ENCODE measurements around the gene CALHM1. TPM values are rescaled to one million over a fixed set of nuclear protein-coding genes. Genes with fewer than 3 reads are reported as not detected.

The CALHM1 gene
- total RNA-seq, 1 experiment from 2014 or later = not detected

DNA sequence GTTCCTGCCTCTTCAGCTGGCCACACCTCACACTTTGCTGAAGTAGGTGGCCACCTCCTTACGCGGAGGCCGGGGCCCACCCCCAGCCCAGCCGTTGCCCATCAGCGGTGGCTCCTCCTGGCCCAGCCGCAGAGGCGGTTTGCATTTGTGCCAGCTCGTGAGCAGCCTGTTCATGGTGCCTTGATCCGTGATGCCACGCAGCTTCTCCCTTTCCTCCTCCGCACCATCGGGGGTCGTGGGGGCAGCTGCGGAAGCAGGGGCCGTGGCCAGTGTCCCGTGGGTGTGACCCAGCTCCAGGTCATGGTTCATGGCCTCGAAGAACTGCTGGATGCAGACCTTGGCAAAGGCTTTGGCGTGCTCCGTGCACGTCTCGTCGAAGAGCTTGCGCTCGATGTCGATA, 3.5 kb downstream of the CALHM1 start:
- DNase-seq (ENCODE audit: low read depth) = no peak

DNA sequence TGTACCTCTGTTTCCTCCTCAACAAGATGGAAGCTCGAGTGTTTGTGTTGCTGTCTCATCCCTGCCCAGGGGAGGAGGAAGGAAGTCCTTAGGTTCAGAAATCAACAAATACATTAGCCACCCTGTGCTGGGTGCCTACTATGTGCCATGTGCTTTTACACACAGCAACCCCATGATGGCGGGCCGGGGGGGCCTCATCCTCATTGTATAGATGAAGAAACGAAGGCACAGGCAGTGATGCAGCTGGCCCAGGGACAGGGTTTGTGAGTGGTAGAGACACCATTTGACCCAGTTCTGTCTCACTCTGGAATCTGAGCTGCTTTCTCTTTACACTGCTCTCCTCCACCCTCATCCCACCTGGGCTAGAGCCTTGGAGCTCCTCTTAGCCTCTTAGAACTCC, 4.7 kb downstream of the CALHM1 start:
- DNase-seq (ENCODE audit: low read depth) = no peak

DNA sequence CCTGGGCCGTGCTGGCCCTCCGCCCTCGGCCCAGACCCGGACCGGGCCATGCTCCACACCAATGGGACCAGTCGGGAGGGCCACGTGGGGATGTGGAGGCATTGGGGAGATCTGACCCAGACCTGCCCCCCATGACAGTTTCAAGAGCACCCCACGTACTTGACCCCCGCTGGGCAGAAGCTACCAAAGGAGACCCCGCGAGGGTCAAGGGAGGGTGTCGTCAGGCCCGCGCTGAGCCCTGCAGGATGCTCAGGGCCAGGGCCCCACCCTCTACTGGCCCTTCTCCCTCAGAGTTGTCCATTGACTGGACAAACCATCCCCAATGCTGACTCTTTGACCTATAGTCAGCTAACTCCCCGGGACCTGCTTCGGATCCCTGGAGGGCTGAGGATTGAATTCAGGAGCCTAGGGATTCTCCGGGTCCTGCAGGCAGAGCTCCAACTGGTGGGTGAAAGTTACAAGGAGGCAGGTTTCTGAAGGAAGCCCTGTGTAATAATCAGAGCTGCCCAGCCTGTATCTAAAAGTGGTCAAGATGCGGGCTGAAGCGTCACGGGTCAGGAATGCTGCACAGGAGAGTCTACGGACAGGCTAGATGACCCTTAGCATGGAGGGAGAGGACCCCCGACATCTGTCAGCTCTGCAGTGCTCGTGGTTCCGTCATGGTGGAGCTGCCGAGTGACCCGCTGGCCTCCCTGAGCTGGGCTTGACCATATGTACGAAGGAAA, 6.0 kb downstream of the CALHM1 start:
- DNase-seq (ENCODE audit: low read depth) = no peak

DNA sequence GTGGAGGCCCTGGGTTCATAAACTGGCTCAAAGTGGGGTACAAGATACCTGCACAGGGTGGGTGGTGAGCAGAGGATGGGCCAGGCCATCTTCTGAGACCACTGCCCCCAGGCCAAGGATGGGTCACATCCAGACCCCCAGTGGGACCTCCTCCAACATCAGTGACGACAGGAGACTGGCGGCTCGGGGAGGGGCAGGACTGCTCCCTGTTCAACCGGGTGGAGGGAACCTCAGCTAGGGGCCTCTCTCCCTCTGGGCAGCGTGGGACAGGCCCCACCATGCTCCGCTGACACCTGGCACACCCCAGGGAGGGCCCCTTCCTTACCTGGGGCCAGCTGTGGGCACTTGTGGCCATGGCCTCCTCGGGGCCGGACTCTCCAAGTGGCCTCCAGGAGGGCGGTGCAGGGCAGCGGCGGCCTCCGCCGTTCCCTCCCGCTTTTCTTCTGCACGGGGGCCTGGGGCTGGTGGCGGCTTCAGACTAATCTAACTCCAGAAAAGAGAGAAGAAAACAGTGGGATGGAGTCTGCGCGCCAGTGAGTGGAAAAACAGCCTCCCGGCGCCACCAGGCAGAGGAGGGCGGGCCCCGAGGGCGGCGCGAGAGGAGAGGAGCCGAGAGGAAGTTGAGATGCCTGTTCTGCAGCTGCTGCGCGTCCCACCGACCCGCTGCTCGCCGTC, 6.7 kb downstream of the CALHM1 start, which contains the start of gene CALHM2:
TSS of gene CALHM2 (minus strand) at position 540 of the 675 bp plus-strand sequence. CDS start 2,429 bp downstream, outside the sequence.
- peak; percentile 64 for DNase-seq (ENCODE audit: low read depth)

DNA sequence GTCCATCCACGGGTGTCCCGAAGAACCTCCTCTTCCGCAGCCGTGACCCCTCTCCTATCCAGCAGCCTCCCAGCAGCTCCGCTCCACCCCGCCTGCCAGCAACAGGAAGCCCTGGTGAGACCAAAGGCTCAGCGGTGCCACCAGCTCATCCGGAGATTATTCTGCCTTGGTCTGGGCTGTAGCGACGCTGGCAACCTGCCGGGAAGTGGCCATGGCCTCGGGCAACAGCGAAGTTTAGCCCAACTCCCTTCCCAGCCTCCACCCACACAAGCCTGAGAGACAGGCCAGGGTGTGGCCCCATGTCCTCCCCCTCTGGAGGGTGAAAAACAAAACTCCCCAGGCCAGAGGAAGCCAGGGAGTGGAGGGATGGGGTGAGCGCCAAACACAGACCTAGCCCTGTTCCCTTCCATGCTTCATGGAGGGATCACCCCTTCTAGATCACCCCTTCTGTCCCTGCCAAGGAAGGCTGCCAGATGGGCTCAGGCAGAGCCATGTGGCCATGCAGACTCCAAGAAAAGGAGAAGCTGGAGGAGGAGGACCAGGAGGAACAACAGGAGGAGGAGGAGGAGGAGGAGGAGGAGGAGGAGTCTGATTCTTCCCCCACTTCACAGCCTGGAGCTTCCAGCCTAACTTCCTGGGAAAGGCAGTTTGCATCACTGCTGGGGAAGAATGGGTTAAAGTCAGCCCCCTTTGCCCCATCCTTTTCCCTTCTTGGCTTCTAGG, 7.4 kb downstream of the CALHM1 start:
- DNase-seq (ENCODE audit: low read depth) = peak; percentile 69

DNA sequence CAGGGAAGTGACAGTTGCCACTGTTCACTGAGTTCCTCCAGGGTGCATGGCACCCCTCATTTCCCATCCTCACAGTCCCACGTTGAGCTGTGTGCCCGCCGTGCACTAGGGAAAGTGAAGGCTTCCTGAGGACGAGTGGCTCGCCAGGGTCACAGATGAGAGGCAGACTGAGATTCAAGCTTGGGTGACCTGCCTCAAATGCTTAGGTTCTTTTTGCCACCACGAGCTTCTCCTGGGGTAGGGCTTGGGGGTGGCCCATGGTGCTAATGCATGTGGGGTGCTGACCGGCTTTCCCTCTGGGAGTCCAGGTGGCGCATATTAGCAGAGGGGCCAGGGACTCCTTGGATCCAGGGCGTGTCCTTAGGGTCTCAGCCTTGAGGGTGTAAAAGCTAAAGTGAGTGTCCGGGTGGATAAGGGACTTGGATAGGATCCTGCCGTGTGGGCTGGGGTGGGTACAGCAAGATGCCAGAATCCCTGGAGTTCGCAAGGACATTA, 8.5 kb downstream of the CALHM1 start:
- DNase-seq (ENCODE audit: low read depth) = no peak

DNA sequence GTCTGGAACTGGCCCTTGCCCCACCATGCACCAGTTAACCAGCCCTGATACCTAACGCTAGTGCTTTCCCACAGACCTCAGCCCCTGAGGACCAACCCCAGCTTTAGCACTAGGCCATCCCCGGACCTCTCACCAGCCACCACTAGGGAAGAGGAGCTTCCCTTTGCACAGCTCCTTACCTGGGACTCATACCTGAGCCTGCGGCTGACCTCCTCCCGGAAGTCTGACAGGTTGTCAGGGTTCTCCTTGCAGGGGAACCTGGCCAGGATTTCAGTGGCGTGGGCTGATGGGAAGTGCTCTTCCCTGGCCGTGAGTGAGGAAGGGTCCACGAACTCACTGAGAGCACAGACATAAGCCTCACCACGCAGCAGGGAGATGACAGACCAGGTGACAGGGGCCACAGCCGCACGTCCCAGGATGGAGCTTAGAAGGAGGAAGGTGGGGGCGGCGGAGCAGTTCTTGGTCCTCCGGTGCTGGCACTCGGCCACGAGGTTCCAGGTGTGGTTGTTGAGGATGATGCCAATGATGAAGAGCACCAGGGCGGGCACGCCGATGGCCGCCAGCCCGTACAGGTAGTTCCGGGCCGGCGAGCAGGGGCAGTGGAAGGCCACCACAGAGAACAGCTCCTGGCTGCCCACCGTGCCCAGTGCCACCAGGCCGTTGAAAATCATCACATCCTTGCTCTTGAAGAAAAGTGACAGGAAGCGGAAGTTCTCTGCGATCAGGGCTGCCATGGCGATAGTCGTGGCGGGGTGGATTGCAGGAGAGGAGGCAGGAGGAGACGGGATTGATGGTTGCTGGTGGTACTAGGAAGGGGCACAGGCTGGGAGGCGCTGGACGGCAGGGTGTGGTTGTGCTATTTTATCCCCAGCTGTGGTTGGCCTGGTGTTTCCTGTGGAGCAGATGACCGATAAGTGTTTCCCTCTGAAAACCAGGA, 9.2 kb downstream of the CALHM1 start:
- no peak for DNase-seq (ENCODE audit: low read depth)

DNA sequence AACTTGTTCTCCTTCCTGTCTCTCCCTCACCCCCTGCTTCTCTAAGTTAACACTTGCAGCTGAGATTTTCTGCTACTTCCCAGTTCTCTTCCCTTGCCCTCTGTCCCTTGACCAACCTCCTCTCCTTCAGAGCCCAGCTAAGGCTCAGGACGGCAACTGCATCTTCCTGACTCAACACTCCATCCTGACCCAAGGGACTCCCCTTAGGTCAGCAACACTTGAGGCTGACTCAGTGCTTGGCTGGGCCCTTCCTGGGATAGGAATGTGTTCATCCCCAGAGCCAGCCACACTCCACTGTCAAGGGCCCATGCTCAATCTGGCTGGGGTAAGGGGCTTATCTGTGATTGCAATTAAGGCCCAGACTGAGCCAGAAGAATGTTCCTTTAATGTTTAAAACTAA, 10.0 kb downstream of the CALHM1 start:
- DNase-seq (ENCODE audit: low read depth) = peak; percentile 67

DNA sequence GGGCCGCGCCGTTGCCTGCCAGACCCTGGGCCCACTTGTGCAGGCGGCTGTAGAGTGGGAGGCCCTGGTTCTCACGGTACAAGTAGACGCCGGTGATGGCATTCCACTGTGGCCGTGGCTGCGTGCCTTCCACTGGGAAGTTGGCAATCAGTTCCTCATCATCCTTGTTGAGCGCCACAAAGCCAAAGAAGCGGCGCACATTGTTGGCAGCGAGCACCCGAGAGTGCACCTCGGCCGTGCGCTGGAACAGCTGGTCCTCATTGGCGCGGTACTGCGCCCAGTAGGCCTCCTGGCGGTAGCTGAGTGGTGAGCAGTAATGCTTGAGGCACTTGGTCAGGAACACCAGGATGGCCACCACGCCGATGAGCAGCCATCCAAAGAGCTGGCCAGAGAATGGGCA, 11.5 kb downstream of the CALHM1 start:
- DNase-seq (ENCODE audit: low read depth) = no peak

DNA sequence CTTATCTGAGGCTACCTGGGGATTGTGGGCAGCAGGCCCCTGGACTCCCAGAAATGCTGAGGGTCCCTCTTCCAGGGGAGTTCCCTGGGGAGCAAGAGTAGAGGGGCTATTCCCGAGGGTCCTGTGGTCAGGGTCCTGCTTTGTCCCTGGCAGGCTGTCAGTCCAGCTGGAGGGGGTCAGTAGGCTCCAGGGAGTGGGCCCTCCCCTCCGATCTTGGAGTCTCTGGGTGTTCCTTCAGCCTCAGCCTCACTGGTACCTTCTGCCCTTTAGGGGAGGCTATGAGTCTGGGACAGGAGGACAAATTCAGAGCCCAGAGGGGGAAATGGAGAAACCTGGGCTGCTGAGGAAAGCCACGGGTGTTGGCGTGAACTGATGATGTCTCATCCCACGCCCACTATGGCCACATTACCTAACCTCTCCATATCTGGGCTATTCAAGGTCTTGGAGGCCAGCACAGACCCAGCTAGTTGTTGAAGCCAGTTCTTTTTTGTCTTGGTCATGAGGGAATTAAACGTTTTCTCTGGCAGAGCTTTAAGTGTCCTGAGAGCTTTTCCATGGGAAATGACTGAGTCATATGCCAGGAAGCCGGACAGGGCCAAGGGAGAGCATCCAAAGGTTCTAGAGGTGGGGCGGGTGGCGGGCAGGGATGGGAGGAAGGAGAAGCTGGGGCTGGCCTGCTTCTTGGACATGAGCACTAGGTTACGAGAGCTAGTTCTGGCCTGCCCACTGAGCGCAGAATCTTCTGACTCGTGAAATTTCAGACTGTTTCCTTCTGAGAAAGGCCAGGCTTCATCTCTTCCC, 12.7 kb downstream of the CALHM1 start:
- no peak for DNase-seq (ENCODE audit: low read depth)

DNA sequence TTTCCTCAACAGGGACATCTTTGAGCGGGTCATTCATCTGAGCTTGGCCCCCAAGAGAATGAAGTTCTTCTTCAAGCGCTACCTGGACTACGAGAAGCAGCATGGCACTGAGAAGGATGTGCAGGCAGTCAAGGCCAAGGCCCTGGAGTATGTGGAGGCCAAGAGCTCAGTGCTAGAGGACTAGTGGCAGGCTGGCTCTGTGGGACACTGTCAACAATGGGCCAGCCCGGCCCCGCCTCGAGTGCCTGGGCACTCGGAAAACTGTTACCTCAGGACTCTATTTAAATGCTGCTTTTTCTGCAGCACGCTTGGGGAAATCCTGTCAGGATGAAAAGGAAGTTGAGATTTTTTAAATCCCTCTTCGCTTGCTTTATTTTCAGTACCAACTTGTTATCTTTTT, 13.3 kb downstream of the CALHM1 start:
- DNase-seq (ENCODE audit: low read depth) = no peak

DNA sequence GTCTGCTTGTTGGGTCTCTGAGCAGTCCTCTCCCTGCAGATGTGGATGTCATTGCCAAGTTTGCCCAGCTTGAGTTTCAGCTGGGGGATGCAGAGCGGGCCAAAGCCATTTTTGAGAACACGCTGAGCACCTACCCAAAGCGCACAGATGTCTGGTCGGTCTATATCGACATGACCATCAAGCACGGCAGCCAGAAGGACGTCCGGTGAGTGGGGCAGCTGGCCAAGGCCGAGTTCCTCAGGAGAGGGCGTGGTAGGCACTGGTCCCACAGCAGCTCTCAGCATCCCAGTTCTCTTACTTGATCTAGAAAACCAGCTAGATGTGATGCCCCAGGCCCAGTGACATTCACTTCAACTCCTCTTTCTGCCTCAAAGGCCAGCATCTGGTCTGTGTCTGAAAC, 14.2 kb downstream of the CALHM1 start:
- no peak for DNase-seq (ENCODE audit: low read depth)

DNA sequence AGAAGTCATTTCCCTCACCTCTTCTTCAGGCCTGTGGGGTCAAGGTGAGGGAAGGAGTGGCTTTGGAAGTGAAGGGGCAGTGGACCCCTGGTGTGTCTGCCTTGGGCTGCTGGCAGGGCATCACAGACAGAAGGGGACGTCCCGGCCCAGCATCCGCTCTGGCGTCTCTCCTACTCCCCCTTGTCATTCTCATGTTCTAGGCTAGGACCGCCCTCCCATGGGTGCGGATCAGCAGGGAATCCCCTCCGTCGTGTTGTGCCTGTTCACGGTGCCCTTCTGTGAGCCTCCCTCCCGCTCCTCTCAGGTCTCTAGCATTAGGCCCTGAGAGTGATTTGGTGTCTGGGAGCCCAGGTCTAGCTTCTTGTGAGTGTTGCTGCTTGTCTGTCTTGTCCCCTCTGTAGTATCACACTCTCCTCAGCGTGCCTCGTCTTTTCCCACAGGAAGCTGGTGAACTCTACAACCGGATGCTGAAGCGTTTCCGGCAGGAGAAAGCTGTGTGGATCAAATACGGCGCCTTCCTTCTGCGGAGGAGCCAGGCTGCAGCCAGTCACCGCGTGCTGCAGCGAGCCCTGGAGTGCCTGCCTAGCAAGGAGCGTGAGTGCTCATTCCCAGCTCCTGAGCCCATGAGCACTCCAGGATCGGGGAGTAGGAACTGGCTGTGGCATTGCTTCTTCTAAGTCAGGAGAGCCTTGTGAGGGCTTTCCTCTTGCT, 15.1 kb downstream of the CALHM1 start:
- DNase-seq (ENCODE audit: low read depth) = no peak

DNA sequence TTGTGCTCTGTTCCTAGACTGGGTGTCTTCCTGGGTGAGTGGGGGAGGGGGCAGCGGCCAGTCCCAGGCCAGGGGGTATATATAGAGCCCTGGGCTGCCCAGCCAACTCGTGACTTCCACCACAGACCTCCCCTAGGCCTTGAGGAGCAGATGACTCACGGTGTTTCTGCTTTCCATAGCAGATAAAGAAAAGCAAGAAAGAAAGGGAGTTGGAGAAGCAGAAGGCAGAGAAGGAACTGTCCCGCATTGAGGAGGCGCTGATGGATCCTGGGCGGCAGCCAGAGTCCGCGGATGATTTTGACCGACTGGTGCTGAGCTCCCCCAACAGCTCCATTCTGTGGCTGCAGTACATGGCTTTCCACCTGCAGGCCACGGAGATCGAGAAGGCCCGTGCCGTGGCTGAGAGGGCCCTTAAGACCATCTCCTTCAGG, 16.7 kb downstream of the CALHM1 start:
- DNase-seq (ENCODE audit: low read depth) = peak; percentile 41

DNA sequence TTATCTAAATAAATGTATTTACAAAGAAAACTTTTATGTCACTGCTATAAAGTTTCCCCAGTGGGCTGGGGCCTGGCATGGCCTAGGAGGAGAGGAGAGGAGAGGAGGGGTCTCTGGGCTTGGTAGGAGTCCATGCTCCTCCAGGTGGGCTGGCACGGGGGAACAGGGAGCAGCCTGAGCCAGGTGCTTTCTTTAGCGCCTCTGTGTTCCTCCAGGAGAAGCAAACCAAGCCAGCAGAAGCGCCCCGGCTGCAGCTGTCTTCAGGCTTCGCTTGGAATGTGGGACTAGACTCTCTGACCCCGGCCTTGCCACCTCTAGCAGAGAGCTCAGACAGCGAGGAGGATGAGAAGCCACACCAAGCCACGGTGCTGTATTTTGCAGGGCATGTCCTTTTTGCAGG, 17.1 kb downstream of the CALHM1 start:
- no peak for DNase-seq (ENCODE audit: low read depth)

DNA sequence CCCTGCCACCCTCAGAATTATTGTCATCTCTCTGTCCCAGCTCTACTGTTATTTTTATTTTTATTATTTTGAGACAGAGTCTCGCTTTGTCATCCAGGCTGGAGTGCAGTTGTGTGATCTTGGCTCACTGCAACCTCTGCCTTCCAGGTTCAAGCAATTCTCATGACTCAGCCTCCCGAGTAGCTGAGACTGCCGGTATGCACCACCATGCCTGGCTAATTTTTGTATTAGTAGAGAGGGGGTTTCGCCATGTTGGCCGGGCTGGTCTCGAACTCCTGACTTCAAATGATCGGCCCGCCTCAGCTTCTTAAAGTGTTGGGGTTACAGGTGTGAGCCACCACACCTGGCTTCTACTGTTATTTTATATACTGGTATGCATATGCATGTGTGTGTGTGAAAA, 17.5 kb downstream of the CALHM1 start:
- no peak for DNase-seq (ENCODE audit: low read depth)

DNA sequence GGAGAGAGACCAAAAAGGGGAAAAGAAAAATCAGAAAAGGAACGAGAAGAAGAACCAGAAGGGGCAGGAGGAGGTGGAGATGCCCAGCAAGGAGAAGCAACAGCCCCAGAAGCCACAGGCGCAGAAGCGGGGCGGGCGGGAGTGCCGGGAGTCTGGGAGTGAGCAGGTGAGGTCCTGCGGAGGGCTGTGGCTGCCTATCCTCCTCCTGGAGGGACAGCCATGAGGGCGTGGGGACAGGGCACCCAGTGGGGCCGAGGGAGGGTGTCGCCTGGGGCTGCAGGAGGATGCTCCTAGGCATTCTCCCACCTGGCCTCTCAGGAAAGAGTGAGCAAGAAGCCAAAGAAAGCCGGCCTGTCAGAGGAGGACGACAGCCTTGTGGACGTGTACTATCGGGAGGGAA, 18.3 kb downstream of the CALHM1 start:
- no peak for DNase-seq (ENCODE audit: low read depth)

DNA sequence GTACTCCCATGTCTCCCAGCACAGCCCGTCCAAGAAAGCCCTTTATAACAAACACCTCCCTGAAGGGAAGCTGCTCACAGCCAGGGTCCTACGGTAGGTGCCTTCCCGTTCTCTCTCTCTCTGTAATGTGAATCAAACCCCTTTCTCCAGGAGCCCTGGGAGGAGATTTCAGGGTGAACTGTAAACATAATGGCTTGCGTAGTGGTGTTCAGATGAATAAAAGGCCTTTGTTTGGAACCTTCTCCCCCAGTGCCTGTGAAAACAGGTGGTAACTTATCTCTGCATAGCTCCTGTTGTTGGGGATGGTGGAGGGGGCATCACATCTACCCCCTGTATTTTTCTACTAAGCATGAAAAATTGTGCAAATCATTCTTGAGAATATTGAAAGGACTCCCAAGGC, 18.9 kb downstream of the CALHM1 start:
- no peak for DNase-seq (ENCODE audit: low read depth)

DNA sequence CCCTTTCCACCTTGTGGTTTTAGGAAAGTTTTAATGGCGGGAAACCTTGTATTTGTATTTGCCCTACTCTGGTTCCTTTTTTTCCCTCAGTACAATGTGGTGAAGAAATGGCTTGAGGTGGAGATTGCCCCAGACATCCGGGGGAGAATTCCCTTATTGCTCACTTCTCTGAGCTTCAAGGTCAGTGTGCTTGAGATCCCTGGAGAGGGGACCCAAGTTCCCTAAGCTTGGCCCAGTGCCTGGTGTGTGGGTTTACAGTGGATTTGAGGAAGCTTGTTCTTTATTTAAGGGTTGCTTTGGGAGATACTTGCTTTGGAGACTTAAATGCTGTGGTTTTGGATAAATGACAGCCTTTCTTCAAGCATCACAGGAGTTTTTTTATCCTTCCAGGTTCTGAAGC, 24.8 kb downstream of the CALHM1 start:
- no peak for DNase-seq (ENCODE audit: low read depth)

DNA sequence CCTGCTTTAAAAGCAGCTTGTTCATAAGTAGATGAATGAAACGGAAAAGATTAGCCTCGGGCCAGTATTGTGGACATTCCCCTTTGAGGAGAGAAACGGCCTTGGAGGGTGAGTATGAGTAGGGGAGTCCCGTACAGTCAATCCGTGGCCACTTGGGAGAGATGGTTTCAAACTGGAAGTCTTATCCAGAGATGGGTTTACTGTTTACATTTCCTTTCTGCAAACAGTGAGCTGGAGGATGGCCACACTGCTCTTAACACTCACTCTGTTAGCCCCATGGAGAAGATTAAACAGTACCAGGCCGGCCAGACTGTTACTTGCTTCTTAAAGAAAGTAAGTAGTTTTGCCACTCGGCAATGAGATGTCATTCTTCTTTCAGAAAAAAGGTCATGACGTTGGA, 26.8 kb downstream of the CALHM1 start:
- DNase-seq (ENCODE audit: low read depth) = no peak

All from Daoy (cell line).